Heart right ventricle (tissue), 16 donors: ENCODE measurements around the gene TCEA2. TPM values are rescaled to one million over a fixed set of nuclear protein-coding genes. Genes with fewer than 3 reads are reported as not detected.

ENCODE experiments used
- ATAC-seq, 8 donors: fragments of 200-7000 bp; cut with Tn5 transposase; one replicate each; pipeline ENCODE4 v1.9.1; 2020; ENCODE audit warnings: mild to moderate bottlenecking in 8 of 8, moderate library complexity in 8 of 8, moderate number of reproducible peaks in 1 of 8
- DNase-seq, 2 donors: peaks; one replicate each; pipeline ENCODE4 v3.0.0-alpha.2; 2020
- H3K27ac ChIP-seq, 10 donors: fragments of 200-600 bp; sonication (generic) in 2 of 10; one replicate each; pipeline versions ENCODE4 v1.5.0 to v1.8.0; 2020 to 2022; ENCODE audit warnings: mild to moderate bottlenecking in 3 of 10
- H3K27me3 ChIP-seq, 7 donors: fragments of 200-600 bp; one replicate each; pipeline ENCODE4 v1.8.0; 2021 to 2022; ENCODE audit warnings: mild to moderate bottlenecking in 2 of 7
- H3K36me3 ChIP-seq, 9 donors: fragments of 200-600 bp; sonication (generic) in 1 of 9; one replicate each; pipeline versions ENCODE4 v1.5.0 to v1.8.0; 2020 to 2022; ENCODE audit warnings: mild to moderate bottlenecking in 2 of 9
- H3K4me1 ChIP-seq, 9 donors: fragments of 200-600 bp; sonication (generic) in 1 of 9; one replicate each; pipeline versions ENCODE4 v1.5.0 to v1.8.0; 2020 to 2022; ENCODE audit warnings: mild to moderate bottlenecking in 4 of 9
- H3K4me3 ChIP-seq, 10 donors: fragments of 200-600 bp; sonication (generic) in 2 of 10; one replicate each; pipeline versions ENCODE4 v1.5.0 to v1.8.0; 2020 to 2022; ENCODE audit warnings: mild to moderate bottlenecking in 7 of 10, moderate library complexity in 2 of 10
- H3K9me3 ChIP-seq, 11 donors: fragments of 200-600 bp in 10 of 11; sonication (generic) in 2 of 11; one replicate each; pipeline versions ENCODE4 v1.5.0 to v1.8.0; 2013 to 2022; ENCODE audit warnings: mild to moderate bottlenecking in 2 of 11, control low read depth in 1 of 11, moderate library complexity in 1 of 11
- CTCF ChIP-seq, 9 donors: fragments of 200-600 bp; sonication (generic) in 2 of 9; IDR thresholded peaks; one replicate each; pipeline versions ENCODE4 v1.5.0 to v1.8.0; 2021 to 2022; ENCODE audit warnings: antibody characterized with exemption in 9 of 9, mild to moderate bottlenecking in 5 of 9, moderate library complexity in 1 of 9
- WGBS, 2 donors: extraction: QIAGEN DNeasy Blood & Tissue Kit; methylation state at CpG; one replicate each; pipeline ENCODE4 v1.1.7; 2013; ENCODE audit warnings: inconsistent platforms in 1 of 2; 5-methylcytosine and 5-hydroxymethylcytosine counted together
- intact Hi-C, 10 donors: fragments of 100-400 bp; cut with DNase I; formaldehyde crosslinking; loops; one replicate each; pipeline versions ENCODE4 v1.11.1 to v1.14.2; 2022
- polyA plus RNA-seq, 2 donors: library from polyadenylated mRNA; stranded (reverse); fragments of 200-250 nt; gene quantifications; one replicate each; pipeline ENCODE4 v1.2.3, GENCODE V29; 2013
- total RNA-seq, 10 donors: library from RNA; stranded (reverse); fragmentation: NEBNext Ultra II Directional in 3 of 10; extraction: Animal tissue kit (Norgen Biotek cat#: 25700) in 3 of 10; gene quantifications; one replicate each; pipeline versions ENCODE4 v1.2.1 to v1.2.4, GENCODE V29; 2021 to 2023
- donor health status: Arrhythmogenic right ventricular cardiomyopathy.
- donor health status: ischemic (EF 13 %, LVEDD 7.1; RV severe dilation, severe dysfunction).
- donor health status: healthy with polysubstance abuse.
- donor health status: DM: no; HTN: yes; CAD: no.
- donor health status: DM: no; HTN: no; CAD: no.
- donor health status: ischemic (EF 25% LVEDD 6.9; RV normal size, moderate dysfunction).
- donor health status: ischemic (EF 25% LVEDD 5.7; RV mildly dilated, moderate dysfunction).
- donor health status: healthy.
- donor health status: DM: yes; HTN: yes; CAD: no.
- donor health status: Ischemic cardiomyopathy.
- donor health status: ischemic (EF 35%, LVEDD 5.7; RV mildly dilated, moderate dysfunction).
- donor health status: nonischemic (EF 11% LVEDD 7.7; RV severe dilation, severe dysfunction).
- donor health status: DM: yes; HTN: yes; CAD: no.
- donor health status: PGD.
- donor health status: ischemic (EF 29% LVEDD 5.4; RV normal size, mild dysfunction).
- donor health status: nonischemic (EF 23%, LVEDD 6.1; RV moderate dilation, normal function).

The TCEA2 gene
- total and polyA plus RNA-seq, 12 donors: 35.0 to 54.9 (median 44.9) TPM

DNA sequence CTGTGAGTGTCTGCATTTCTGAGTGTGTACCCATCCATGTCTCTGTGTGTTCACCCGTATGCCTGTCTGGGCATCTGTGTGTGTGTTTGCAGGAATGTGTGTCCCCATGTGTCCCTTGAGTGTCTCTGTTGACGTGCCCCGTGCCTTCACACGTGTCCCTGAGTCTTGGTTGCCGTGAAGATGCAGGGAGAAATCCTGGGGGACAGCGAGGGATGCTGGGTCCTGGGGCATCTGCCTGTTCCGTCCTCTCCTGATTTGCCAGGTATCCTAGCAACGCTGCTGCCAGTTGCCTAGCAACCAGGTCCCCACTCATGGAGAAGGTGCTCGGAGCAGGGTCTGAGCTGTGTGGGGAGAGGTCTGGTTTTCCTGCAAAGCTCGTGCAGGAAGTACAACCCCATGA lies 27.2 kb downstream of the TCEA2 start:
- peaks cover 0 to 3% (median 0%) of the 10 kb centered on the region in 11 donors for H3K9me3 ChIP-seq
- intact Hi-C loops: no loop called here
- WGBS, 2 donors: 55 to 58% methylated on average over 10 of the region's 10 CpGs
- DNase-seq (no peak), ATAC-seq (peak in 1 of 8 donors; percentile 14)
- no peak for TF ChIP-seq CTCF (IDR thresholded peaks at IDR 0.05)
- H3K36me3 ChIP-seq: no peaks in the 10 kb centered on the region
- H3K27ac ChIP-seq: no peak overlapping the region
- no peak overlapping the region for H3K4me3 ChIP-seq
- no peaks in the 10 kb centered on the region for H3K4me1 ChIP-seq
- H3K27me3 ChIP-seq: peaks cover 0 to 27% (median 16%) of the 10 kb centered on the region in 7 donors

DNA sequence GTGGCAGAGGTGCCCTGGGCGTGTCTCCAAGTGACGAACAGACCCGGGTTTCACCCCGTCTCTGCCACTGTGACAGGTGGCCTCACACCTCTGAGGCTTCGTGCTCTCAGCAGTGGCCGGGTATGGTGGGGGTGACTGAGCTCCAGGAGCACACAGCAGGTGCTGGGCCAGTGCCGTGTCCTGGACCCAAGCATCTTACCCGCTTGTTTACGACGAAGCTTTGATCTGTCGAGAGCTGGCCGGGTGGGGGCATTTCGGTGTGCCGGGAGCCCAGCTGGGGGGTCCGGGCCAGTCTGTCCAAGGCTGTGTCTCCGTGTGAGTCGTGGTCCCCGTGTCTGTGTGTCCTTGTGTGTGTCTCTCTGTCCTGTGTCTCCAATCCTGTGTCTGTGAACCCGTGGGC lies 28.3 kb downstream of the TCEA2 start:
- Histone ChIP-seq H3K4me1 (no peaks in the 10 kb centered on the region), H3K36me3 (no peaks in the 10 kb centered on the region), H3K27ac (no peak overlapping the region), H3K27me3 (peaks cover 0 to 26% (median 11%) of the 10 kb centered on the region in 7 donors), H3K4me3 (no peak overlapping the region), H3K9me3 (peaks cover 0 to 3% (median 0%) of the 10 kb centered on the region in 11 donors)
- DNase-seq: no peak
- ATAC-seq: no peak
- WGBS, 2 donors: 72 to 74% methylated on average over 19 of the region's 19 CpGs
- TF ChIP-seq CTCF (IDR thresholded peaks at IDR 0.05): no peak
- intact Hi-C loops: no loop called here

- Histone ChIP-seq H3K9me3 (peaks cover 0 to 3% (median 0%) of the 10 kb centered on the region in 11 donors), H3K36me3 (no peaks in the 10 kb centered on the region), H3K4me3 (no peak overlapping the region), H3K27ac (no peak overlapping the region), H3K27me3 (peaks cover 0 to 22% (median 12%) of the 10 kb centered on the region in 7 donors), H3K4me1 (no peaks in the 10 kb centered on the region)
- WGBS, 2 donors: 17 to 25% methylated on average over 16 of the region's 16 CpGs
- DNase-seq (no peak), ATAC-seq (no peak)
- no peak for TF ChIP-seq CTCF (IDR thresholded peaks at IDR 0.05)
- intact Hi-C loops: no loop called here
Observed at GRCh38 chr20:64091770-64092169, 28.8 kb downstream of the TCEA2 start.

DNA sequence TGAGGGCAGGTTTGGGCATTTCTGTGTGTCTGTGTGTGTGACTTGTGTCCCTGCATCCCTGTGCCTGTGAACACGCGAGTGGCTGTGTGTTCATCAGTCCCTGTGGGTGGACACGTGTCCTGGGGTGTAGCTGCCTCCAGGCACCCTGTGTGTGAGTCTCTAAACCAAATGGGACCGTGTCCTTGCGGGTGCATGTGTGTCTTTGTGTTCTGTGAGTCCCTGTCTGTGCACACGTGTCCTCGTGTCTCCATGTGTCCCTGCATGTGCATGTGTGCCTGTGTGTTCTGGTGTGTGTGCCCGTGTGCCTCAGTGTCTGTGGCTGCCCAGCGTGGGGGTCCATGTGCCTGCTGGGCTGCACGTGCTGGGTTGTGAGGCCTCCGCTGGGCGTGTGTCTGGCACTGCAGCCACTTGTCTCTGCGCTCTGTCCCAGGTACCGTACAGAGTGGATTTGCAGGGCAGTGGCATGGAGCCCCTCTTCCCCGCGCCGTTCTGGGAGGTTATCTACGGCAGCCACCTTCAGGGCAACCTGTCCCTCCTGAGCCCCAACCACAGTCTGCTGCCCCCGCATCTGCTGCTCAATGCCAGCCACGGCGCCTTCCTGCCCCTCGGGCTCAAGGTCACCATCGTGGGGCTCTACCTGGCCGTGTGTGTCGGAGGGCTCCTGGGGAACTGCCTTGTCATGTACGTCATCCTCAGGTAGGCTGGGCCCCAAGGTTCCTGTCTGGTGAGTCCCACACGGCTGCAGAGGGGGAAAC lies 29.4 kb downstream of the TCEA2 start:
- Histone ChIP-seq H3K36me3 (no peaks in the 10 kb centered on the region), H3K27me3 (peaks cover 0 to 20% (median 12%) of the 10 kb centered on the region in 7 donors), H3K4me1 (no peaks in the 10 kb centered on the region), H3K4me3 (no peak overlapping the region), H3K9me3 (peaks cover 0 to 3% (median 0%) of the 10 kb centered on the region in 11 donors), H3K27ac (no peak overlapping the region)
- intact Hi-C loops: no loop called here
- WGBS, 2 donors: 43 to 51% methylated on average over 27 of the region's 27 CpGs
- no peak for TF ChIP-seq CTCF (IDR thresholded peaks at IDR 0.05)
- DNase-seq (no peak), ATAC-seq (peak in 2 of 8 donors; percentile 11 to 14)
